ENCODE measurements around the gene GIT2.
"Not testable (repeated sequence)": the region's sequence is repeated elsewhere in the genome, so short reads cannot be mapped to it uniquely, and the experiment has no call there.

Gene GIT2

DNA sequence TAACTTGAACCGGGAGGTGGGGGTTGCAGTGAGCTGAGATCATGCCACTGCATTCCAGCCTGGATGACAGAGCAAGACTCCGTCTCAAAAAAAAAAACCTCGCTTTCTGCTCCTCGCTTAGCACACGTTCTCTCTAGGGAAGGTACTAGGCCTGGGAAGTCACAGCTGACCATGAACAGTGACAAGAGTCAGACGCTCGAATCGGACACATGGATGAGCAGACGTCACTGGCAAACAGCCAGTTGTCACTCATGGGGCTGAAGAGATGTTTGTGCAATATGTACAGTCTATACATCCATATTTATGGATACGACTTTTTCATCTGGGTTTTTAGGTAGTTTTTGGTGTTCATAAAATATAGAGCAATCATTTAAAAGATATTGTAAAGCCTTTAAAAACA, 76.7 kb downstream of the GIT2 start:
- no peak for DNase-seq (ENCODE audit: low spot score)

GRCh38 chr12:109916045-109916444, 80.1 kb downstream of the GIT2 start:
- DNase-seq (ENCODE audit: low spot score), result no peak

GRCh38 chr12:109915171-109916040, 80.8 kb downstream of the GIT2 start:
- no peak for DNase-seq (ENCODE audit: low spot score)

DNA sequence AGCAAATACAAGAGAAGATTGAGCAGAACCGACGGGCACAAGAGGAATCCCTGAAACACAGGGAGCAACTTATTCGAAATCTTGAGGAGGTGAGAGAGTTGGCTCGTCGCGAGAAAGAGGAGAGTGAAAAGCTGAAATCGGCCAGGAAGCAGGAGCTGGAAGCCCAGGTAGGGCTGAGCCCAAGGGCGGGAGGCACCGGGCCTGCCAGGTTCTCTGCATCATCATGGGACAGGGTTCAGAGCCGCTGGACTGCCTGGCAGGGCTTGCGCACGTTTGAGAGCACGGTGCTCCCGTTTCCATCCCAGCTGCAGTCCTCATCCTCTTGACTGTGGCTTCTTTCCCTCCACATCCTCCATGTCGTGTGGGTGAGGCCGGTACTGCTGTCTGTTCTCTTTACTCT, 81.7 kb downstream of the GIT2 start:
- DNase-seq (ENCODE audit: low spot score), result no peak

DNA sequence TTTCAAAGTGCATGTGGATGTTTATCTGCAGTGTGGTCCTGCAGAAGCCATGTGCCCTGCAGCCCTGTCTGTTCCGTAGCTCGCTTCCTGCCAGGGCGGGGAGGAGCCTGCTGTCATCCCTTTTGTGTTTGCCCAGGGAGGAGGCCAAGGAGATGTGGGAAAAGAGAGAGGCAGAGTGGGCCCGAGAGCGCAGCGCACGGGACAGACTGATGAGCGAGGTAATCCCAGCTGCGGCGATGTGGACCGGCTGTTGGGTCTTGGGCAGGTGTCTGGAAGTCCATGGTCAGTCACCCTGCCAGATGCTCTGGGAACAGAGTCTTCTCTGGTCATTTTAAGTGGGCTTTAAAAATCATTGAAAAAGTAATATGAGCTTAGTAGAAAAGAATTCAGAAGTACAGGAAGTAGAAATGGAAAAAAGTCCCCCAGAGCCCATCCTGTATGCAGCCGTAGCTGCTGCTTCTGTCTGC, 83.3 kb downstream of the GIT2 start:
- DNase-seq (ENCODE audit: low spot score), result no peak

- DNase-seq (ENCODE audit: low spot score), result peak; percentile 16
Measured at GRCh38 chr12:109910969-109911348, 85.2 kb downstream of the GIT2 start.

GRCh38 chr12:109910254-109910968, 85.8 kb downstream of the GIT2 start:
- DNase-seq (ENCODE audit: low spot score), result no peak

- DNase-seq (ENCODE audit: low spot score), result no peak
Measured at GRCh38 chr12:109905301-109905700, 90.9 kb downstream of the GIT2 start.

DNA sequence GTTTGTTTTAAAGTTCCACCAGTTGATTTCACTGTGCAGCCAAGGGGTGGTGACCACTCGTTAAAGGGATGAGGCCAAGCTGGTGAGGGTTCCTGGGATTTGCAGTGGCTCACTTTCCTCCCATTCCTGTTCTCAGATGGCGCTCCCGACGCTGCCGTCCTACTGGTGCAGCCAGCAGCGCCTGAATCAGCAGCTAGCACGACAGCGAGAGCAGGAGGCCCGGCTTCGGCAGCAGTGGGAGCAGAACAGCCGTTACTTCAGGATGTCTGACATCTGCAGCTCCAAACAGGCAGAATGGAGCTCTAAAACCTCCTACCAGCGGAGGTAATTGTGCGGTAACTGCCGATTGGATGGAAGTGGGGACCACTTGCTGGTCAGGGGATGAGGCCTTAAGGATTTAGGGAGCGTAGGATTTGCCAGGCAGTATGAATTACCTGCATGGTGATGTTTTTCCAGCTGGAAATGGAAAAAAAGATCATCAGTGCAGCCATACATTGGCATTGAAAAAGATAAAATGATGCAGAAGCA, 93.2 kb downstream of the GIT2 start:
- no peak for DNase-seq (ENCODE audit: low spot score)

- peak; percentile 9 for DNase-seq (ENCODE audit: low spot score)
Measured at GRCh38 chr12:109900752-109901580, 95.2 kb downstream of the GIT2 start.

DNA sequence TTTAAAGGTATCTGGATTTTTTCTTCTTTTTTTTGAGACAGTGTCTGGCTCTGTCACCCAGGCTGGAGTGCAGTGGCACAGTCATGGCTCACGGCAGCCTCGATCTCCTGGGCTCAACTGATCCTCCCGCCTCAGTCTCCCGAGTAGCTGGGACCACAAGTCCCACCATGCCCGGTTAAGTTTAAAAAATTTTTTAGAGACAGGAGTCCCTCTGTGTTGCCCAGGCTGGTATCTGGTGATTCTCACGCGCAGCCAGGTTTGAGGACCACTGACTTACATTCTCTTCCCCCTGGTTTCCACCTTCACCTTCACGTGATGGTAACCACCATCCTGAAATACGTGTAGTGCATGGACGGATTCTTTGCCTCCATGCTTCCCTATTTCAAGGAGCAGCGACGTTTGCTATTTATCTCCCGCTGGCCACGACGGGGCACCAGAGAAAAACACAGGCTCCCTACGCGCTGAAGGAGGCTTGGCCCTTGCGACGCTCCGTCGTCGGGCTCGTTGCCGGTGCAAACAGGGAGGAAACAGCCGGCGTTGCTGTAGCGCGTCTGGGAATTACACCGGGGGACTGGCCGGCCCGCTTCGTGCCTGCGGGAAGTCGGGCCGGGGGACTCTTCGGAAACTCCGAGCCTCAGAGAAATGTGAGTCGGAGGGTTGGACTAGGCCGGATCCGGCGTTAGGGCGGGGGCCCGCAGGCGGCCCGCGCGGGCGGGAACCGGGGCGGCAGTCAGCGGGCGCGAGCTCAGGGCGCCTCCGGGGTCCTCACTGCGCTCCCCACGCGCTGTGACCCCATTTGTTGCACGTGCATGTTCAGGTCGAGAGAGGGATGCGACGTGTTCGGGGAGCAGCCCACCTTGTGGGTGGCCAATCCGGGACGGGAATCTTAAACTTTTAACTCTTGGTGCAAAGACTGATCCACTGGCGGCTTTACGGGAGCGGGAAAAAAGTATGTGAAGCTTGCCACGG, 96.1 kb downstream of the GIT2 start, which contains the start of gene TCHP:
Gene TCHP, plus strand, starts transcription at position 492 of the 969 bp plus-strand sequence. CDS start 2,753 bp downstream, outside the sequence.
- DNase-seq (ENCODE audit: low spot score), result peak; percentile 72

DNA sequence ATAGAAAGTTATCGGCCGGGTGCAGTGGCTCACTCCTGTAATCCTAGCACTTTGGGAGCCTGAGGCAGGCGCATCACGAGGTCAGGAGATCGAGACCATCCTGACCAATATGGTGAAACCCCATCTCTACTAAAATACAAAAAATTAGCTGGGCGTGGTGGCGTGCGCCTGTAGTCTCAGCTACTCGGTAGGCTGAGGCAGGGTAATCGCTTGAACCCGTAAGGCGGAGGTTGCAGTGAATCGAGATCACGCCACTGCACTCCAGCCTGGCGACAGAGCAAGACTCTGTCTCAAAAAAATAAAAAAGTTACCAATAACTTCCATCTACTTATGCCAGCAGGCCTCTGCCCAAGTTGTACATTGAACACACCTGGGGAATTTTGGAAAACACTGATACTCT, 96.8 kb downstream of the GIT2 start:
- DNase-seq (ENCODE audit: low spot score), result not testable (repeated sequence)

DNA sequence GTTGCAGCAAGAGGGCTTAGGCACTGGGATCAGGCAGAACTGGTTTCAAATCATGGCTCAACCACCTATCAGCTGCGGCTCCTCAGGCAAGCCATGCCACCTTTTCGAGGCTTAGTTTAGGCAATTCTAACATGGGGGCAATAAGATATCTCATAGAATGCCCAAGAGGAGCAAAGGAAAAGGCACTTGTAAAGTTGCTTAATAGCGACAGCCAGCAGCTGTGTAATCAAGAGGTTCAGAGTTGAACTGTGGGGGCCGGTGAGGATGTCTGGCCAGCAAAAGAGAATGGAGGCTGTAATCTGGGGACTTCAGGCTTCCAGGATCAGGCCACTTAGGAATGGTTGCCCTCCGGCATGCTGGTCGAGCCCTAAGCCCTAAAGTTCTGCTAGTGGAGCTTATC, 99.1 kb downstream of the GIT2 start:
- no peak for DNase-seq (ENCODE audit: low spot score)

- DNase-seq (ENCODE audit: low spot score), result no peak
Measured at GRCh38 chr12:109896188-109896587, 100.0 kb downstream of the GIT2 start.

DNA sequence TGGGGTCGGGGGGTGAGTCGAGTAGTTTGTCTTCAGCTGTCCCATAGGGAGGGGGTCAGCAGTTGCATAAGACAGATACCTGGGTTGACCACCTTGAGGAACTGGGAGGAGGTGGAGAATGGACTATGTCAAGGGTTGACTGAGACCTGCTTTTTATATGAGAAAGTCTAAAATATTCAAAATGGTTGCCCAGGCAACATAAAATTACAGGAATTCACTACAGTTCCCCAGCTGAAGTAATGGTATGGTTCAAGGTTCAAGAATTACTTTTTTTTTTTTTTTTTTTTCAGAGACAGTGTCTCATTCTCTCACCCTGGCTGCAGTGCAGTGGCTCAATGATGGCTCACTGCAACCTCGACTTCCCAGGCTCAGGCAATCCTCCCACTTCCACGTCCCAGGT, 101.2 kb downstream of the GIT2 start:
- no peak for DNase-seq (ENCODE audit: low spot score)

DNA sequence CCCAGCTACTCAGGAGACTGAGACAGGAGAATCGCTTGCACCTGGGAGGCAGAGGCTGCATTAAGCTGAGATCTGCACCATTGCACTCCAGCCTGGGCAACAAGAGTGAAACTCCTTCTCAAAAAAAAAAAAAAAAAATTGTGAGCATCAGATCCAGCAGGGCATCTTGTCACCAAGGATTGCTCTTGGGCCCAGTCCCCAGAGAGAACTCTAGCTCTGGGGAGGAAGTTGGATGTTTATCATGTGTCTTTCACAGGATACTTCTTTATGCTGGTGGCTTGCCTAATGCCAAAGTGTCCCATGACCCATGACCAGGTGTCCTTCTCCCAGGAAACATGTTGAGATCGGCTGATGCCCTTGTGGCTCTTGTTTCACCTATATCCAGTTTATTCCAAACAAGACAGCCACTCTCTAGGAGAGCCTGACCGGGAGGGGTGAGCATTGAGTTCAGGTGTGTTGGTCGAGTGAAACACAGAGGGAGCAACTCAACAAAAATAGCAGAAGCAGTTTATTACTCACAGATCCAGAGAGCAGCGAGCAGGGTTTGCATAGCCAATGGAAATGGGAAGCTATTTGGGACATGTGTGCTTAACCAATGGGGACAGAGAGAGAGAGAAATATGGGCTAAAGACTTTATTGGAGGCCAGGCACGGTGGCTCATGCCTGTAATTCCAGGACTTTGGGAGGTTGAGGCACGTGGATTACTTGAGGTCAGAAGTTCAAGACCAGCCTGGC, 102.7 kb downstream of the GIT2 start:
- no peak for DNase-seq (ENCODE audit: low spot score)

GRCh38 chr12:109892748-109893147, 103.4 kb downstream of the GIT2 start:
- DNase-seq (ENCODE audit: low spot score), result no peak

GRCh38 chr12:109892165-109892715, 103.9 kb downstream of the GIT2 start:
- no peak for DNase-seq (ENCODE audit: low spot score)

- DNase-seq (ENCODE audit: low spot score), result not testable (repeated sequence)
Measured at GRCh38 chr12:109891731-109892130, 104.4 kb downstream of the GIT2 start.

Data from hematopoietic multipotent progenitor cell treated with erythropoietin and hydrocortisone succinate and interleukin-3 and kit ligand, for 15 days (in vitro differentiated cells).